ENCODE measurements around the gene RARA.

The RARA gene

DNA sequence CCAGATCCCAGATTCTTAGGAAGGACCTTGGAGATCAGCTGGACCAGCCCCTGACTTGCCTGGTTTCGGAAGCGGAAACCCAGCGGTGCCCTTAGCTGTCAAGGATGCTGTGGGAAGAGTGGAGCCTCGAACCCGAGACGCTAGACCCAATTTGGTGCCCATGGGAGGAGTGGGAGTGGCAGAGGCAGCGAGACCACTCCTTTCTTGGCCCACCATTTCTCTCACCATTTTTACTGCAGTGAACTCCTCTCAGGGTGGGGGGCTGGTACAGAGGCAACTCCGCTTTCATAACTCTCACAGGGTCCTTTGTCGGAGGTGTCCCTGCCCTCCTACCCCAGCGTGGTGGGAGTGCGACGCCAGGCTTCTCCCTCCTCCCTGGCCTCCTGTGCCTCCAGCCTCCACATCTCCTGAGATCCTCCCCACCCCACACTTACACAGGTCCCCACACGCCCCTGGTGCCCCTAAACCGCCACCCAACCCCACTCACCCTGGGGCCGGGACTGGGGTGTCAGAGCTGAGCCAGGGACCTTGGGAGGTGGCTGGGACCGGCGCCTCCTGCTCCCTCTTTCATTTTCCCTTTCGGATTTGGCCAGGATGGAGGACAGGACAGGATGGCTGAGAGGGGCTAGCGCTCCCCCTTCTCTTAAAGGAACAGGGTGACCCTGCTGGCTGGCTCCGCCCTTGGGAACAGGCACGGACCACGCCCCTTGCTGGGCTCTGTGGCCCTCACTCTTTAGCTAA lies 55.3 kb downstream of the RARA start, which contains the start of gene GJD3:
TSS of gene GJD3 (minus strand) at position 617 of the 741 bp plus-strand sequence. CDS start 922 bp downstream, outside the sequence.
- no peak for ATAC-seq
- no peak for TF ChIP-seq ZFP30 (CRISPR knock-in tag; IDR thresholded peaks at IDR 0.05)
- no peak for TF ChIP-seq OSR1 (CRISPR knock-in tag; IDR thresholded peaks at IDR 0.05)
- no peak for TF ChIP-seq ZNF565 (CRISPR knock-in tag; conservative IDR thresholded peaks at IDR 0.05; ENCODE audit: low read depth)
- no peak for TF ChIP-seq ZFP3 (CRISPR knock-in tag; IDR thresholded peaks at IDR 0.05)
- no peak for TF ChIP-seq GLIS3 (CRISPR knock-in tag; IDR thresholded peaks at IDR 0.05)
- TF ChIP-seq, protein P1, sequence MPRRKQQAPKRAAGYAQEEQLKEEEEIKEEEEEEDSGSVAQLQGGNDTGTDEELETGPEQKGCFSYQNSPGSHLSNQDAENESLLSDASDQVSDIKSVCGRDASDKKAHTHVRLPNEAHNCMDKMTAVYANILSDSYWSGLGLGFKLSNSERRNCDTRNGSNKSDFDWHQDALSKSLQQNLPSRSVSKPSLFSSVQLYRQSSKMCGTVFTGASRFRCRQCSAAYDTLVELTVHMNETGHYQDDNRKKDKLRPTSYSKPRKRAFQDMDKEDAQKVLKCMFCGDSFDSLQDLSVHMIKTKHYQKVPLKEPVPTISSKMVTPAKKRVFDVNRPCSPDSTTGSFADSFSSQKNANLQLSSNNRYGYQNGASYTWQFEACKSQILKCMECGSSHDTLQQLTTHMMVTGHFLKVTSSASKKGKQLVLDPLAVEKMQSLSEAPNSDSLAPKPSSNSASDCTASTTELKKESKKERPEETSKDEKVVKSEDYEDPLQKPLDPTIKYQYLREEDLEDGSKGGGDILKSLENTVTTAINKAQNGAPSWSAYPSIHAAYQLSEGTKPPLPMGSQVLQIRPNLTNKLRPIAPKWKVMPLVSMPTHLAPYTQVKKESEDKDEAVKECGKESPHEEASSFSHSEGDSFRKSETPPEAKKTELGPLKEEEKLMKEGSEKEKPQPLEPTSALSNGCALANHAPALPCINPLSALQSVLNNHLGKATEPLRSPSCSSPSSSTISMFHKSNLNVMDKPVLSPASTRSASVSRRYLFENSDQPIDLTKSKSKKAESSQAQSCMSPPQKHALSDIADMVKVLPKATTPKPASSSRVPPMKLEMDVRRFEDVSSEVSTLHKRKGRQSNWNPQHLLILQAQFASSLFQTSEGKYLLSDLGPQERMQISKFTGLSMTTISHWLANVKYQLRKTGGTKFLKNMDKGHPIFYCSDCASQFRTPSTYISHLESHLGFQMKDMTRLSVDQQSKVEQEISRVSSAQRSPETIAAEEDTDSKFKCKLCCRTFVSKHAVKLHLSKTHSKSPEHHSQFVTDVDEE (CRISPR knock-in tag; IDR thresholded peaks at IDR 0.05): no peak
- no peak for TF ChIP-seq ZNF8 (CRISPR knock-in tag; IDR thresholded peaks at IDR 0.05)
- no peak for TF ChIP-seq BACH2 (CRISPR knock-in tag; IDR thresholded peaks at IDR 0.05; ENCODE audit: borderline replicate concordance)
- TF ChIP-seq ZC3H10 (CRISPR knock-in tag; IDR thresholded peaks at IDR 0.05): no peak
- TF ChIP-seq ESRRG (CRISPR knock-in tag; IDR thresholded peaks at IDR 0.05): no peak
- TF ChIP-seq CSDC2 (CRISPR knock-in tag; IDR thresholded peaks at IDR 0.05): no peak
- no peak for TF ChIP-seq TCF4 (CRISPR knock-in tag; IDR thresholded peaks at IDR 0.05; ENCODE audit: borderline replicate concordance)
- TF ChIP-seq, protein P2, sequence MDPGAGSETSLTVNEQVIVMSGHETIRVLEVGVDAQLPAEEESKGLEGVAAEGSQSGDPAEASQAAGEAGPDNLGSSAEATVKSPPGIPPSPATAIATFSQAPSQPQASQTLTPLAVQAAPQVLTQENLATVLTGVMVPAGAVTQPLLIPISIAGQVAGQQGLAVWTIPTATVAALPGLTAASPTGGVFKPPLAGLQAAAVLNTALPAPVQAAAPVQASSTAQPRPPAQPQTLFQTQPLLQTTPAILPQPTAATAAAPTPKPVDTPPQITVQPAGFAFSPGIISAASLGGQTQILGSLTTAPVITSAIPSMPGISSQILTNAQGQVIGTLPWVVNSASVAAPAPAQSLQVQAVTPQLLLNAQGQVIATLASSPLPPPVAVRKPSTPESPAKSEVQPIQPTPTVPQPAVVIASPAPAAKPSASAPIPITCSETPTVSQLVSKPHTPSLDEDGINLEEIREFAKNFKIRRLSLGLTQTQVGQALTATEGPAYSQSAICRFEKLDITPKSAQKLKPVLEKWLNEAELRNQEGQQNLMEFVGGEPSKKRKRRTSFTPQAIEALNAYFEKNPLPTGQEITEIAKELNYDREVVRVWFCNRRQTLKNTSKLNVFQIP (CRISPR knock-in tag; IDR thresholded peaks at IDR 0.05; ENCODE audit: borderline replicate concordance, low read depth): no peak
- TF ChIP-seq, protein P3, sequence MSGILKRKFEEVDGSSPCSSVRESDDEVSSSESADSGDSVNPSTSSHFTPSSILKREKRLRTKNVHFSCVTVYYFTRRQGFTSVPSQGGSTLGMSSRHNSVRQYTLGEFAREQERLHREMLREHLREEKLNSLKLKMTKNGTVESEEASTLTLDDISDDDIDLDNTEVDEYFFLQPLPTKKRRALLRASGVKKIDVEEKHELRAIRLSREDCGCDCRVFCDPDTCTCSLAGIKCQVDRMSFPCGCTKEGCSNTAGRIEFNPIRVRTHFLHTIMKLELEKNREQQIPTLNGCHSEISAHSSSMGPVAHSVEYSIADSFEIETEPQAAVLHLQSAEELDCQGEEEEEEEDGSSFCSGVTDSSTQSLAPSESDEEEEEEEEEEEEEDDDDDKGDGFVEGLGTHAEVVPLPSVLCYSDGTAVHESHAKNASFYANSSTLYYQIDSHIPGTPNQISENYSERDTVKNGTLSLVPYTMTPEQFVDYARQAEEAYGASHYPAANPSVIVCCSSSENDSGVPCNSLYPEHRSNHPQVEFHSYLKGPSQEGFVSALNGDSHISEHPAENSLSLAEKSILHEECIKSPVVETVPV (CRISPR knock-in tag; IDR thresholded peaks at IDR 0.05): no peak
- TF ChIP-seq, protein P4, sequence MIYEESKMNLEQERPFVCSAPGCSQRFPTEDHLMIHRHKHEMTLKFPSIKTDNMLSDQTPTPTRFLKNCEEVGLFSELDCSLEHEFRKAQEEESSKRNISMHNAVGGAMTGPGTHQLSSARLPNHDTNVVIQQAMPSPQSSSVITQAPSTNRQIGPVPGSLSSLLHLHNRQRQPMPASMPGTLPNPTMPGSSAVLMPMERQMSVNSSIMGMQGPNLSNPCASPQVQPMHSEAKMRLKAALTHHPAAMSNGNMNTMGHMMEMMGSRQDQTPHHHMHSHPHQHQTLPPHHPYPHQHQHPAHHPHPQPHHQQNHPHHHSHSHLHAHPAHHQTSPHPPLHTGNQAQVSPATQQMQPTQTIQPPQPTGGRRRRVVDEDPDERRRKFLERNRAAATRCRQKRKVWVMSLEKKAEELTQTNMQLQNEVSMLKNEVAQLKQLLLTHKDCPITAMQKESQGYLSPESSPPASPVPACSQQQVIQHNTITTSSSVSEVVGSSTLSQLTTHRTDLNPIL (CRISPR knock-in tag; IDR thresholded peaks at IDR 0.05; ENCODE audit: low read depth): no peak

DNA sequence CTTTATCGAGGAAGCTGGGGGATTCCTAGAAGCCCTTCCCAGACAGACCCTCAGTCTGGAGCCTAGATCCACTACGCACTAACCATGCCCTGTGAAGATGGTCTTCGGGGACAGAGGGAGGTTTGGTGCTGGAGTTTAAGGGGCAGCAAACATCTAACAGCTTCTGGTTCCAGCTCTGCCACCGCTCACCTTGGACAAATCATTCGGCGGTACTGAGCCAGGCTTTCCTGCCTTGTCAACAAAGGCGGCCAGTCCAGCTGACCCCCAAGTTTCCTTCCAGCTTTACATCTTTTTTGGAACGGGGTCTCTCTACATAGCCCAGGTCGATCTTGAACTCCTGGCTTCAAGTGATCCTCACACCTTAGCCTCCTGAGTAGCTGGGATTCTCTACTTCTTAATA lies 55.9 kb downstream of the RARA start:
- no peak for ATAC-seq
- no peak for TF ChIP-seq ZFP30 (CRISPR knock-in tag; IDR thresholded peaks at IDR 0.05)
- TF ChIP-seq PPARA (CRISPR knock-in tag; IDR thresholded peaks at IDR 0.05; ENCODE audit: borderline replicate concordance): no peak
- TF ChIP-seq, protein P3 (CRISPR knock-in tag; IDR thresholded peaks at IDR 0.05): no peak
- TF ChIP-seq, protein P2 (CRISPR knock-in tag; IDR thresholded peaks at IDR 0.05; ENCODE audit: borderline replicate concordance, low read depth): no peak
- TF ChIP-seq, protein P1 (CRISPR knock-in tag; IDR thresholded peaks at IDR 0.05): no peak
- no peak for TF ChIP-seq ESRRG (CRISPR knock-in tag; IDR thresholded peaks at IDR 0.05)
- TF ChIP-seq ISL1 (CRISPR knock-in tag; IDR thresholded peaks at IDR 0.05): no peak
- TF ChIP-seq, protein P4 (CRISPR knock-in tag; IDR thresholded peaks at IDR 0.05; ENCODE audit: low read depth): no peak
- TF ChIP-seq ARNTL (CRISPR knock-in tag; IDR thresholded peaks at IDR 0.05; ENCODE audit: borderline replicate concordance, low read depth): no peak
